Omental fat pad (tissue), 4 donors: ENCODE data around the gene ERC2. TPM values are rescaled to one million over a fixed set of nuclear protein-coding genes. Genes with fewer than 3 reads are reported as not detected.
A peak's percentile ranks its signal among the peaks of the same experiment; 100 is the strongest.

Experiments used
- ATAC-seq: fragments of 150-250 bp; one replicate; pipeline ENCODE4 v1.9.1; 2016; ENCODE audit warnings: mild to moderate bottlenecking, moderate library complexity; ENCODE audit not compliant: low FRiP score
- DNase-seq: peaks from one replicate; pipeline ENCODE4 v3.0.0-alpha.2; 2019; ENCODE audit warnings: low spot score
- CTCF ChIP-seq, 3 donors: fragments of 450-650 bp; IDR thresholded peaks; one replicate each; pipeline ENCODE4 v1.5.1; 2016 to 2017; ENCODE audit warnings: antibody characterized with exemption in 3 of 3, mild to moderate bottlenecking in 3 of 3, moderate library complexity in 2 of 3
- total RNA-seq, 4 donors: library from RNA; depleted of rRNA; stranded (reverse); fragments of >200 nt; gene quantifications; one replicate each; pipeline ENCODE4 v1.1.0, GENCODE V29; 2016

Gene ERC2
- total RNA-seq, 4 donors from 2014 or later: 0.75 to 4.2 (median 2.3) TPM; not detected in 1

DNA sequence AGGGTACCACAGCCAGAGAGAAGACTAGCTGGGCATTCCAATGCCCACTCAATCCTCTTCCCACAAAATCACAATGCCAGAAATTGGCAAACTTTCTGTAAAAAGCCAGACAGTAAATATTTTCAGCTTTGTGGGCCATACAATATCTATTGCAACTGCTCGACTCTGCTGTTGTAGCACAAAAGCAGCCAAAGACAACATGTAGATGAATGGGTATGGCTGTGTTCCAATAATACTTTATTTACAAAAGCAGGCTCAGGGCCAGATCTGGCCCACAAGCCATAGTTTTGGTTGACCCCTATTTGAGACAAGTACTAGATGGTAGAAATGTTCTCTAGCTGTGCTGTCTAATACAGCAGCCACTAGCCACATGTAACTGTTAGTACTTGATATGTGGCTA is 330.9 kb downstream of the ERC2 start:
- TF ChIP-seq CTCF (IDR thresholded peaks at IDR 0.05): no peak
- no peak for DNase-seq
- no peak for ATAC-seq

- TF ChIP-seq CTCF (IDR thresholded peaks at IDR 0.05): no peak
- DNase-seq: no peak
- ATAC-seq: peak; percentile 25
Observed at GRCh38 chr3:56136514-56136913, 331.8 kb downstream of the ERC2 start.

DNA sequence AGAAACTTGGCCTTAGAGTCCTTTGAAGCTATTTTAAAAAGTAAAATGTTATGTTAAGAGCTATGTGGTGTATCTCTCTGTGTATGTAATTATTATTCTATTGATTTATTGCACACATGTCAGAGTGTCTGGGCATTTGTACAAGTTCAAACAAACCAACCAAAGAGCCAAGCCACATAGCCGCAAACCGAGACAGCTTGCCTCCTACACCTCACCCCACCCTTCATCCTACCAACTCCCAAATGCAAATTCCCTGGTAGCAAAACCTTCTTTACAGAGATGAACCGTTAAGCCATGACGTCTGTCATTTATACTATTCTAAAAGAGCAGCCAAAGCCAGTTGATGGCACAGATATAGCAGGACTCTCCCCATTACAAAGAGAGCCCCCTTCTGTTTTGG is 332.3 kb downstream of the ERC2 start:
- ATAC-seq (peak; percentile 47), DNase-seq (no peak)
- TF ChIP-seq CTCF (IDR thresholded peaks at IDR 0.05): no peak

DNA sequence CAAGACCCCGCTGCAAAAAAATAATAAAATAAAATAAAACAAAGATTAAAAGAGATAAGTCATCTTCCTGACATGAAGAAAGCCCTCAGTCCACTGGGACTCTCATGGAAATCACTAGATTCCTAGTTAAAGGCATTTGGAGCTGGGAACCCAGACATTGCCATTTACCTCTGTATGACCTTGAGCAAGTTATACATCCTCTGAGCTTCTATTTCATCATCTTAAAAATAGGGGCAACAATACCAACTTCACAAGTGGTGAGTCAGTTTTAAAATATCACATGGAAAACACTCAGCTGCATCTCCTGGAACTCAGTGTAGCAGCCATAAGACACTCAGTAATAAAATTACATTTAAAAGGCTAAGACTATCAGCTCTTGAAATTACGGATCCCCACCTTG is 334.8 kb downstream of the ERC2 start:
- ATAC-seq (no peak), DNase-seq (no peak)
- no peak for TF ChIP-seq CTCF (IDR thresholded peaks at IDR 0.05)

DNA sequence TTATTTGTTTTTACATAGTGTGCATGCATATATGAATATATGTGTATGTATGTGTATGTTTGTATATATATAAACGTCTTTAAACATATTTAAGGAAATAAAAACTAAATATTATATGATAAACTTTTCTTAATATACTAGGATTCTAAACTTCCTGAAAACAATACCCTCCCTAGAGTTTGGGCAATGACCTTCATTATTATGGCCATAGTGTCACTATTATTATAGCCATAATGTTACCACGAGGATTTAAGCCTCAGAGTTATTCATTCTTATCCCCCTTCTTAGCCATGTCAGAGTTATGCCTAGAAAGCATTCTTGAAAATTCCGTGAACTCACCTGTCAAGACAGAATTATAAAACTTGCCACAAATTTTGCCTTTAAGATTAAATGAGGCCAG is 335.5 kb downstream of the ERC2 start:
- DNase-seq: no peak
- ATAC-seq: no peak
- no peak for TF ChIP-seq CTCF (IDR thresholded peaks at IDR 0.05)

DNA sequence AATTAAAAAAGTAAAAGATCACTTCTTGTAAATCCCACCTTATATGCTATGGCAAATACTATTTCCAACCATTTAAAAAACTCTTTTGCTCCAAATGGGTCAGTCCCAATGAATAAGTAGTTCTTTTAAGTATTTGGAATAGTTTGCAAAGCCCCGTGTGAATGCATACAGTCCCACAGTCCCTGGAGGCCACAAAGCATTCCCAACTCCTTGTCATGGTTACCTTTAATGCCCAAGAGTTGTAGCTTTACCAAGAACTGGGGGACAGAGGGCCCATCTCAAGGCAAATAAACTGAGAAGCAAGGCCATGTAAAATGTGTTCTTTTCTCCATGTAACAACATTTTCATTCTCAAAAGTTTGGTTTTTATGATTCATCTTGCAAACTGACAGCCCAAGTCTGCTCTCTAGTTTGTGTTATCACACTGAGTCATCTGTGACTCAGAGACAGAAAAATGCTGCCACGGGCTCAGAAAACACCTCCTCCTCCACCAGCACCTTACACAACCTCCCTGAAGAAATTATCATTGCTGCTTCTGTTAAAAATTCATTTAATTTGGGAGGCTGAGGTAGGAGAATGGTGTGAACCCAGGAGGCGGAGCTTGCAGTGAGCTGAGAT is 336.2 kb downstream of the ERC2 start:
- no peak for TF ChIP-seq CTCF (IDR thresholded peaks at IDR 0.05)
- ATAC-seq (peak; percentile 87), DNase-seq (no peak)

GRCh38 chr3:56130036-56130435 is 338.2 kb downstream of the ERC2 start:
- no peak for TF ChIP-seq CTCF (IDR thresholded peaks at IDR 0.05)
- DNase-seq (no peak), ATAC-seq (no peak)
